ENCODE data around the gene SLC25A42. TPM values are rescaled to one million over a fixed set of nuclear protein-coding genes. Genes with fewer than 3 reads are reported as not detected.

The SLC25A42 gene
- total and polyA plus RNA-seq, 2 of the 13 experiments (the other 11 are each of a cell fraction or from before 2014, with no cell fraction given): 12.8 to 18.3 TPM

DNA sequence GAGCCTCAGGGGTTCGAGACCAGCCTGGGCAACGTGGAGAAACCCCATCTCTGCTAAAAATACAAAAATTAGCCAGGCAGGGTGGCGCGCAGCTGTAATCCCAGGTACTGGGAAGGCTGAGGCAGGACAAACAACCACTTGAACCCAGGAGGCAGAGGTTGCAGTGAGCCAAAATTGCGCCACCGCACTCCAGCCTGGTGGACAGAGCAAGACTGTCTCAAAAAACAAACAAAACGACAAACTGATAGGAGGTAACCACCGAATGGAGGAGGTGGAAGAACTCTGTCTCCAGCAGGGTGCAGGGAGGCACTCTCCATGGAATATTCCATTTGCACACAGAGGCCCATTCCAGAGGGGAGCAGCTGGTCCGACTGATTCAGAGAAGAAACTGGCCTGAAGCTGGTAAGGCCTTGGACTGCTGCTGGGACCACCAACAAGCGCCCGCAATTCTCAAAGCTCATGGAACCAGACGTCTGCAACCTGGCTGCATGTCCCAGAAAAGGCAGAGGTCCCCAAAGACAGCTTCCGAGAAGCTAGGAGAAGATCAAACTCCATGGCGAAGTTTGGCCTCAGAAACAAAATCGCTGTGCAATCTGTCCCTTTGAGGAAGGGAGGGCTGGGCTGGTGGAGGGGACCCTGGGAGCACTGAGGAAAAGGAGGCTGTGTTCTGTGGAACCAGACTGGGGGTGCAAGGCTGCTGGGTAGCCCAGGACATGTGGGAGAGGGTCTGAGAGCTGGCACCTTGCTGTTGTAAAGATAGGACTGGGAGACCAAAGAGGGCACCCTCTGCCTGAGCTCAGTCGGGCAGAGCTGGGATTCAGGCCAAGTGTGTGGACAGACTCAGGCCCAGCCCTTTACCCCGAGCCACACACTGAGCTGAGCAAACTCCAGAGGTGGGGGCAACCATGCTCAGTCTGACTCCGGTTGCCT, 35.2 kb downstream of the SLC25A42 start (continued):
- TF ChIP-seq, protein P1, sequence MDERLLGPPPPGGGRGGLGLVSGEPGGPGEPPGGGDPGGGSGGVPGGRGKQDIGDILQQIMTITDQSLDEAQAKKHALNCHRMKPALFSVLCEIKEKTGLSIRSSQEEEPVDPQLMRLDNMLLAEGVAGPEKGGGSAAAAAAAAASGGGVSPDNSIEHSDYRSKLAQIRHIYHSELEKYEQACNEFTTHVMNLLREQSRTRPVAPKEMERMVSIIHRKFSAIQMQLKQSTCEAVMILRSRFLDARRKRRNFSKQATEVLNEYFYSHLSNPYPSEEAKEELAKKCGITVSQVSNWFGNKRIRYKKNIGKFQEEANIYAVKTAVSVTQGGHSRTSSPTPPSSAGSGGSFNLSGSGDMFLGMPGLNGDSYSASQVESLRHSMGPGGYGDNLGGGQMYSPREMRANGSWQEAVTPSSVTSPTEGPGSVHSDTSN (CRISPR knock-in tag; IDR thresholded peaks at IDR 0.05): no peak
- TF ChIP-seq ZNF570 (CRISPR knock-in tag; IDR thresholded peaks at IDR 0.05; ENCODE audit: borderline replicate concordance): no peak
- TF ChIP-seq ZNF790 (CRISPR knock-in tag; IDR thresholded peaks at IDR 0.05; ENCODE audit: borderline replicate concordance): no peak
- TF ChIP-seq ZNF577 (CRISPR knock-in tag; IDR thresholded peaks at IDR 0.05; ENCODE audit: borderline replicate concordance, low read depth): no peak
- TF ChIP-seq ISX (CRISPR knock-in tag; conservative IDR thresholded peaks at IDR 0.05): no peak
- peak; percentile 66 for TF ChIP-seq ZNF317 (CRISPR knock-in tag; IDR thresholded peaks at IDR 0.05)
- TF ChIP-seq ZNF329 (CRISPR knock-in tag; IDR thresholded peaks at IDR 0.05; ENCODE audit: low read depth): 0 out of 2 replicates have a peak, but pooled peaks have one; percentile 41
- TF ChIP-seq, protein P2, sequence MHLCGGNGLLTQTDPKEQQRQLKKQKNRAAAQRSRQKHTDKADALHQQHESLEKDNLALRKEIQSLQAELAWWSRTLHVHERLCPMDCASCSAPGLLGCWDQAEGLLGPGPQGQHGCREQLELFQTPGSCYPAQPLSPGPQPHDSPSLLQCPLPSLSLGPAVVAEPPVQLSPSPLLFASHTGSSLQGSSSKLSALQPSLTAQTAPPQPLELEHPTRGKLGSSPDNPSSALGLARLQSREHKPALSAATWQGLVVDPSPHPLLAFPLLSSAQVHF (CRISPR knock-in tag; IDR thresholded peaks at IDR 0.05): no peak
- TF ChIP-seq, protein P3, sequence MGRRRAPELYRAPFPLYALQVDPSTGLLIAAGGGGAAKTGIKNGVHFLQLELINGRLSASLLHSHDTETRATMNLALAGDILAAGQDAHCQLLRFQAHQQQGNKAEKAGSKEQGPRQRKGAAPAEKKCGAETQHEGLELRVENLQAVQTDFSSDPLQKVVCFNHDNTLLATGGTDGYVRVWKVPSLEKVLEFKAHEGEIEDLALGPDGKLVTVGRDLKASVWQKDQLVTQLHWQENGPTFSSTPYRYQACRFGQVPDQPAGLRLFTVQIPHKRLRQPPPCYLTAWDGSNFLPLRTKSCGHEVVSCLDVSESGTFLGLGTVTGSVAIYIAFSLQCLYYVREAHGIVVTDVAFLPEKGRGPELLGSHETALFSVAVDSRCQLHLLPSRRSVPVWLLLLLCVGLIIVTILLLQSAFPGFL (CRISPR knock-in tag; IDR thresholded peaks at IDR 0.05): no peak
- no peak; the same call in 1 of the 2 replicates for TF ChIP-seq ZNF232 (CRISPR knock-in tag; IDR thresholded peaks at IDR 0.05; ENCODE audit: borderline replicate concordance)
- TF ChIP-seq SIX1 (CRISPR knock-in tag; IDR thresholded peaks at IDR 0.05; ENCODE audit: borderline replicate concordance): peak; percentile 64; the same call in 1 of the 2 replicates
- TF ChIP-seq CBX2 (IDR thresholded peaks at IDR 0.05; ENCODE audit: low read depth, low read length): no peak
- no peak for TF ChIP-seq CBX2 (CRISPR knock-in tag; IDR thresholded peaks at IDR 0.05; ENCODE audit: low read depth)
- peak; percentile 76 for TF ChIP-seq HDAC1 (CRISPR knock-in tag; IDR thresholded peaks at IDR 0.05)
- TF ChIP-seq, protein P4, sequence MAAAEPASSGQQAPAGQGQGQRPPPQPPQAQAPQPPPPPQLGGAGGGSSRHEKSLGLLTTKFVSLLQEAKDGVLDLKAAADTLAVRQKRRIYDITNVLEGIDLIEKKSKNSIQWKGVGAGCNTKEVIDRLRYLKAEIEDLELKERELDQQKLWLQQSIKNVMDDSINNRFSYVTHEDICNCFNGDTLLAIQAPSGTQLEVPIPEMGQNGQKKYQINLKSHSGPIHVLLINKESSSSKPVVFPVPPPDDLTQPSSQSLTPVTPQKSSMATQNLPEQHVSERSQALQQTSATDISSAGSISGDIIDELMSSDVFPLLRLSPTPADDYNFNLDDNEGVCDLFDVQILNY (CRISPR knock-in tag; conservative IDR thresholded peaks at IDR 0.05): no peak
- TF ChIP-seq HOXA3 (CRISPR knock-in tag; IDR thresholded peaks at IDR 0.05): peak; percentile 73; the same call in 1 of the 2 replicates
- no peak for TF ChIP-seq RARG (CRISPR knock-in tag; IDR thresholded peaks at IDR 0.05; ENCODE audit: low read depth)
- no peak for TF ChIP-seq PCBP2 (optimal IDR thresholded peaks at IDR 0.05; ENCODE audit: low read depth, low read length, poor library complexity, severe bottlenecking)
- TF ChIP-seq, protein P5, sequence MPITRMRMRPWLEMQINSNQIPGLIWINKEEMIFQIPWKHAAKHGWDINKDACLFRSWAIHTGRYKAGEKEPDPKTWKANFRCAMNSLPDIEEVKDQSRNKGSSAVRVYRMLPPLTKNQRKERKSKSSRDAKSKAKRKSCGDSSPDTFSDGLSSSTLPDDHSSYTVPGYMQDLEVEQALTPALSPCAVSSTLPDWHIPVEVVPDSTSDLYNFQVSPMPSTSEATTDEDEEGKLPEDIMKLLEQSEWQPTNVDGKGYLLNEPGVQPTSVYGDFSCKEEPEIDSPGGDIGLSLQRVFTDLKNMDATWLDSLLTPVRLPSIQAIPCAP (CRISPR knock-in tag; IDR thresholded peaks at IDR 0.05; ENCODE audit: low read depth): no peak
- no peak for TF ChIP-seq CREB1 (IDR thresholded peaks at IDR 0.05)
- 0 out of 2 replicates have a peak, but pooled peaks have one; percentile 10 for TF ChIP-seq CREB1 (CRISPR knock-in tag; IDR thresholded peaks at IDR 0.05)

Data from HepG2 (cell line).